Bone marrow (tissue), 2 donors: ENCODE results near the gene MRPL4.

ENCODE experiments used
- DNase-seq, 2 donors: peaks; one replicate each; lab custom pipeline; 2025; lab: John Stamatoyannopoulos, UW

Gene MRPL4

DNA sequence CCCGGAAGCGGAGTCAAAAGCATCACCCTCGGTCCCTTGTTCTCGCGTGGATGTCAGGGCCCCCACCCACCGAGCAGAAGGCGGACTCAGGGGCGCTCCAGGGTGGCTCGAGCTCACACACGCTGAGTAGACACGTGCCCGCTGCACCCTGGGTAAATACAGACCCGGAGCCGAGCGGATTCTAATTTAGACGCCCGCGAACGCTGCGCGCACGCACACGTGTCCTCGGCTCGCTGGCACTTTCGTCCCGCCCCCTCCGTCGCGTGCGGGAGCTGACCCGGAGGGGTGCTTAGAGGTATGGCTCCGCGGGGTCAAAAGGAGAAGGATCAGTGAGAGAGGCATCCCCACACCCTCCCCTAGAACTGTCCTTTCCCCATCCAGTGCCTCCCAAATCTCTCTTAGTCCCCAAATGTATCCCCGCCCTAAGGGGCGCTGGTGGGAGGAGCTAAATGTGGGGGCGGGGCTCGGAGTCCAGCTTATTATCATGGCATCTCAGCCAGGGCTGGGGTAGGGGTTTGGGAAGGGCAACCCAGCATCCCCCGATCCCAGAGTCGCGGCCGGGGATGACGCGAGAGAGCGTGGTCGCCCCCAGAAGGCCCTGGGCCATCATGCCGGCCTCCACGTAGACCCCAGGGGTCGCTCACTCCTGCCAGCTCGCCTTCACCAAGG, 37.3 kb downstream of the MRPL4 start:
- DNase-seq, result peak in 1 of 2 donors; percentile 35

DNA sequence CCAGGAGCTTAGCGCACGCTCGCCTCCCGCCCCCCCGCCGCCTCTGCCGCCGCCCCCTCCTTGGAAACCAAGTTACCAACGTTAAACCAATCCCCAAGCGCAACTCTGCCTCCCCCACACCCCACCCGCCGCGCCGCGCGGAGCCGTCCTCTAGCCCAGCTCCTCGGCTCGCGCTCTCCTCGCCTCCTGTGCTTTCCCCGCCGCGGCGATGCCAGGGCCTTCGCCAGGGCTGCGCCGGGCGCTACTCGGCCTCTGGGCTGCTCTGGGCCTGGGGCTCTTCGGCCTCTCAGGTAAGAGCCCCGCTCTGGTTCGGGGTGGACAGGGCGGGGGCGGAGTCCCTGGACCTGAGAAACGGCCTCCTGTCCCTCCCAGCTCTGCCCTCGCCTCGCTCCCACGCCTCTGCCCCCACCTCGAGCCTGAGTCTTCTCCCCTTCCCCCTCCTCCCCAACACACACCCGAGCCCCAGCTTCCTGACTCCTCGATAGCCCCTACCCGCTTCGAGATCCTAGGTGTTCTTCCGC, 37.9 kb downstream of the MRPL4 start, which contains the start of gene ICAM5:
Gene ICAM5 (plus strand): TSS at position 117 of the 521 bp plus-strand sequence. CDS start 92 bp downstream, at position 209.
- no peak for DNase-seq

DNA sequence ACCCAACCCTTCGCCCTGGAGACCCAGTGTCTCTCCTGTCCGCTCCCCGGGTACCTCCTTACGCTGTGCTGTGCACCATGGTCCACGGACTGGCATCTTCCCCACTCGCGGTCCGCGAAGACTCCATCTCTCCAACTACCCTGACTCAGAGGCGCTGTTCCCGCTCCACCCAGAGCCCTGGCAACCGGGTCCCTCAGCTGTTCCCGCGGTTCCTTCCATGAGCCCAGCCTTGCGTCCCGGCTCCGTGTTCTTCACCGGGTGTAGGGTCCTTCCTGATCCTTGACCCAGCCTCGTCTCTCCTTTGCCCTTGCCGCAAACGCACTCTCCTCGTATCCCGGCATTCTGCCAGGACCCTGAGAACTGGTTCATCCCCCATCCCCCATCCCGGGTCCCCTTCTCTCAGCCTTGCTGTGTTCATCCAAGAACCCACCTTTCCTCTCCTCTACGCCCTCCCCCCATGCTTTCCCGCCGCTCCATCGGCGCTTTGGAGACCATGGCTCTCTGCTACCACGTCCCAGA, 38.4 kb downstream of the MRPL4 start:
- DNase-seq, result no peak

DNA sequence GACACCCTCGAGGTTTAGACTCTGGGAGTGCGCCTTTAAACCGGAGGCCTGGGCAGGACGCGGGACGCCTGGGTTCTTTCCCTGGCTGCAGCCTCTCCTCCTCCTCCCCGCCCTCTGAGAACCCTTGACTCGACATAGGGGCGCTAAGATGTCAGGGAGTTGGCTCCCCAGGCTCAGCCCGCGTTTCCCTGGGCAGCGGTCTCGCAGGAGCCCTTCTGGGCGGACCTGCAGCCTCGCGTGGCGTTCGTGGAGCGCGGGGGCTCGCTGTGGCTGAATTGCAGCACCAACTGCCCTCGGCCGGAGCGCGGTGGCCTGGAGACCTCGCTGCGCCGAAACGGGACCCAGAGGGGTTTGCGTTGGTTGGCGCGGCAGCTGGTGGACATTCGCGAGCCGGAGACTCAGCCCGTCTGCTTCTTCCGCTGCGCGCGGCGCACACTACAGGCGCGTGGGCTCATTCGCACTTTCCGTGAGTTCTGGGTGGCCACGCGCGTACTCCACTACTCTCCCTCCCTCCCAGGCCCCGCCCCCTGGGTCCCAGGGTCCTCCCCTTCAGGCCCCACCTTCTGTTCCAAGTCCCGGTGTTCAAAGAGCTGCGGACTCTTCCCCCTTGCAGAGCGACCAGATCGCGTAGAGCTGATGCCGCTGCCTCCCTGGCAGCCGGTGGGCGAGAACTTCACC, 39.0 kb downstream of the MRPL4 start:
- DNase-seq, result peak in 1 of 2 donors; percentile 61

DNA sequence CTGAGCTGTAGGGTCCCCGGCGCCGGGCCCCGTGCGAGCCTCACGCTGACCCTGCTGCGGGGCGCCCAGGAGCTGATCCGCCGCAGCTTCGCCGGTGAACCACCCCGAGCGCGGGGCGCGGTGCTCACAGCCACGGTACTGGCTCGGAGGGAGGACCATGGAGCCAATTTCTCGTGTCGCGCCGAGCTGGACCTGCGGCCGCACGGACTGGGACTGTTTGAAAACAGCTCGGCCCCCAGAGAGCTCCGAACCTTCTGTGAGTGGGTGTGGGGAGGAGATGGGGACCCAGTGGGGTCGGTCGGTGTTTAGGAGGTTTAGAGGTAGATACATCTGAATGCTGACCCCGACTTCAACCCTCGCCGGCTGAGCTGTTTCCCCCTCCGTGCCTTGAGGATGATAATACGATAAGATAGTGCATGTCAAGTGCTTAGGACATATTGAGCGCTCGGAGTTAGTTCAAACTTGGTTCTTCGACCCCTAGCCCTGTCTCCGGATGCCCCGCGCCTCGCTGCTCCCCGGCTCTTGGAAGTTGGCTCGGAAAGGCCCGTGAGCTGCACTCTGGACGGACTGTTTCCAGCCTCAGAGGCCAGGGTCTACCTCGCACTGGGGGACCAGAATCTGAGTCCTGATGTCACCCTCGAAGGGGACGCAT, 39.7 kb downstream of the MRPL4 start:
- DNase-seq, result peak in 1 of 2 donors; percentile 61

DNA sequence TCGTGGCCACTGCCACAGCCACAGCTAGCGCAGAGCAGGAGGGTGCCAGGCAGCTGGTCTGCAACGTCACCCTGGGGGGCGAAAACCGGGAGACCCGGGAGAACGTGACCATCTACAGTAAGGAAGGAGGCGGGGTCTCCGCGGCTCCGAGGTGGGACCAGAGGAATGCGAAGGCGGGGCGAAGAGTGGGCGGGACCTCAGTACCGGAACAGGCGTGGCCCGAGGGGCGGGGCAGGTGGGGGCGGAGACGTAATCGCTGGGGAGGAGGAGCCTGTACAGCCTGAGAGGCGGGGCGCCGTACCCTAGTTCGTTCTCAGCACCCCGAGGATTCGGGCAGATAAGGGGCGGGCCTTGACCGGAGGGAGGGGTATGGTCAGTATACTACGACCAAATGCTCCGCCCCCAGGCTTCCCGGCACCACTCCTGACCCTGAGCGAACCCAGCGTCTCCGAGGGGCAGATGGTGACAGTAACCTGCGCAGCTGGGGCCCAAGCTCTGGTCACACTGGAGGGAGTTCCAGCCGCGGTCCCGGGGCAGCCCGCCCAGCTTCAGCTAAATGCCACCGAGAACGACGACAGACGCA, 40.3 kb downstream of the MRPL4 start:
- peak in 1 of 2 donors; percentile 72 for DNase-seq

DNA sequence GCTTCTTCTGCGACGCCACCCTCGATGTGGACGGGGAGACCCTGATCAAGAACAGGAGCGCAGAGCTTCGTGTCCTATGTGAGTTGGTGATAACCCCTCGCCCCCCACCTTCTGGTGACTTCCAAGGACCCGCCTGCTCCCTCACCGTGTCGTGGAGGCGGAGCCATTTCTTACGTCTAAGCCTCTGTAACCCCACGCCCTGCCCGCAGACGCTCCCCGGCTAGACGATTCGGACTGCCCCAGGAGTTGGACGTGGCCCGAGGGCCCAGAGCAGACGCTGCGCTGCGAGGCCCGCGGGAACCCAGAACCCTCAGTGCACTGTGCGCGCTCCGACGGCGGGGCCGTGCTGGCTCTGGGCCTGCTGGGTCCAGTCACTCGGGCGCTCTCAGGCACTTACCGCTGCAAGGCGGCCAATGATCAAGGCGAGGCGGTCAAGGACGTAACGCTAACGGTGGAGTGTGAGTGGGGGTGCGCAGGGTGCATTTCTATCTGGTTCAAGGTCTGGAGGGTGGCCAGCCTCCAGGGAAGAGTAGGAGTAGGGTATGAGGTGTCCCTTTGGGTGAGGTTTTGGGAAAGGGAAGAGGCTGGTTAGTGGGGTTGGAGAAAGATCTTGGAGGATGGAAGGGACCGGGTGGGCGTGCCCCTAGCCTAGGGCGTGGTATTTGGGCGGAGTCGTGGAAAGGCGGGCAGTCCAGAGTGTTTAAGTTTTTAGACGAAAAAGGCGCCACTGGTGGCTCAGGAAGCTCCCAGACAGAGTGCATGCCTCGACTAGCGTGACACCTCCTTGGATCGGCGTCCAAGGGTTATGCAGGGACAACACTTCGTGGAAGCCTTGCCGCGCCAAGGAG, 41.0 kb downstream of the MRPL4 start:
- DNase-seq, result no peak

DNA sequence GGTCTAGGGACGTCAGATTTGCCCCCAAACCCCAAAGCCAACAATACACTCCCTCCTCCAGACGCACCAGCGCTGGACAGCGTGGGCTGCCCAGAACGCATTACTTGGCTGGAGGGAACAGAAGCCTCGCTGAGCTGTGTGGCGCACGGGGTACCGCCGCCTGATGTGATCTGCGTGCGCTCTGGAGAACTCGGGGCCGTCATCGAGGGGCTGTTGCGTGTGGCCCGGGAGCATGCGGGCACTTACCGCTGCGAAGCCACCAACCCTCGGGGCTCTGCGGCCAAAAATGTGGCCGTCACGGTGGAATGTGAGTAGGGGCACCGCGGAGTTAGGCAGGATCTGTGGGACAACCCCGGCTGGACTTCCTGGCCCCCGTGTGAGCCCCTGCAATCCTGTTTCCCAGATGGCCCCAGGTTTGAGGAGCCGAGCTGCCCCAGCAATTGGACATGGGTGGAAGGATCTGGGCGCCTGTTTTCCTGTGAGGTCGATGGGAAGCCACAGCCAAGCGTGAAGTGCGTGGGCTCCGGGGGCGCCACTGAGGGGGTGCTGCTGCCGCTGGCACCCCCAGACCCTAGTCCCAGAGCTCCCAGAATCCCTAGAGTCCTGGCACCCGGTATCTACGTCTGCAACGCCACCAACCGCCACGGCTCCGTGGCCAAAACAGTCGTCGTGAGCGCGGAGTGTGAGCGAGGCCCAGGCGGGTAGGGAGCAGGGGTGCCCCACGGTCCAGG, 41.8 kb downstream of the MRPL4 start:
- no peak for DNase-seq

DNA sequence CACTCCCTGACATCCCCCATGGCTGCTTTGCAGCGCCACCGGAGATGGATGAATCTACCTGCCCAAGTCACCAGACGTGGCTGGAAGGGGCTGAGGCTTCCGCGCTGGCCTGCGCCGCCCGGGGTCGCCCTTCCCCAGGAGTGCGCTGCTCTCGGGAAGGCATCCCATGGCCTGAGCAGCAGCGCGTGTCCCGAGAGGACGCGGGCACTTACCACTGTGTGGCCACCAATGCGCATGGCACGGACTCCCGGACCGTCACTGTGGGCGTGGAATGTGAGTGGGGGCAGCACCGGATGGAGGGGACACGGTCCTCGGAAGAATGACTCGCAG, 42.3 kb downstream of the MRPL4 start:
- DNase-seq, result no peak

DNA sequence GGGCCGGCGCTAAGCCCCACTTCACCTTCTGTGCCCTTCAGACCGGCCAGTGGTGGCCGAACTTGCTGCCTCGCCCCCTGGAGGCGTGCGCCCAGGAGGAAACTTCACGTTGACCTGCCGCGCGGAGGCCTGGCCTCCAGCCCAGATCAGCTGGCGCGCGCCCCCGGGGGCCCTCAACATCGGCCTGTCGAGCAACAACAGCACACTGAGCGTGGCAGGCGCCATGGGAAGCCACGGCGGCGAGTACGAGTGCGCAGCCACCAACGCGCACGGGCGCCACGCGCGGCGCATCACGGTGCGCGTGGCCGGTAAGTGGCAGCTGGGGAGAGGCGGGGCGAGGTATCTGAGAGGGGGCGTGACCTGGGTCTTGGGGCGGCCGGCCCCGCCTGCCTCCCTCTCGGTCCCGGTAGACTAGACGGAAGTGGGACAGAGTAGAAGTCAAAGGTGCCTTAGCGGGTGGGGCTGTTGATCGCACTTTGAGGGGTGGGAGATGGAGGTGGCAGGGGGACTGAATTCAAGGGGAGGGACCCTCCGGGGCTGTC, 43.4 kb downstream of the MRPL4 start:
- no peak for DNase-seq

DNA sequence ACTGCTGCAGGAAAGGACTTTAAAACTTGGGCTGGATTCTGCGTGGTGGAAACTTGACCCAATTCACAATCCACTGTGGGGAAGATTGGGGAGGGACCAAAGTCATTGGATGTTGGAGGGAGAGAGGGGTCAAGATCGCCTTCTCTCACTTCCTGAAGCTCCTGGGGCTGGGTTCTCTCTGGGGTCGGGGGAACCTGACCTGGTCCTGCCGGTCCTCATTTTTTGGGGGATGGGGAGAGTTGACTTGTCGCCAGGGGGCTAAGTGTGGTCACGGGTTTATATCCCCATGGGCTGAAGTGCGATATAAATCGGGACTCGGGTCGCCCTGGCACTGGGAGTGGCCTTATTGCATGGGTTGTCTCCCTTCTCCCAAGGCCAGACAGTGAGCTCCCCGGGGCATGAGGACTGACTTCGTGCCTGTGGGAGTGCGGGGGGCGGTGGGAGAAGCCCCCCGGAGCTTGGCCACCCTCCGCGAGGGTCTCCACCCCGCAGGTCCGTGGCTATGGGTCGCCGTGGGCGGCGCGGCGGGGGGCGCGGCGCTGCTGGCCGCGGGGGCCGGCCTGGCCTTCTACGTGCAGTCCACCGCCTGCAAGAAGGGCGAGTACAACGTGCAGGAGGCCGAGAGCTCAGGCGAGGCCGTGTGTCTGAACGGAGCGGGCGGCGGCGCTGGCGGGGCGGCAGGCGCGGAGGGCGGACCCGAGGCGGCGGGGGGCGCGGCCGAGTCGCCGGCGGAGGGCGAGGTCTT, 44.0 kb downstream of the MRPL4 start:
- DNase-seq, result no peak

DNA sequence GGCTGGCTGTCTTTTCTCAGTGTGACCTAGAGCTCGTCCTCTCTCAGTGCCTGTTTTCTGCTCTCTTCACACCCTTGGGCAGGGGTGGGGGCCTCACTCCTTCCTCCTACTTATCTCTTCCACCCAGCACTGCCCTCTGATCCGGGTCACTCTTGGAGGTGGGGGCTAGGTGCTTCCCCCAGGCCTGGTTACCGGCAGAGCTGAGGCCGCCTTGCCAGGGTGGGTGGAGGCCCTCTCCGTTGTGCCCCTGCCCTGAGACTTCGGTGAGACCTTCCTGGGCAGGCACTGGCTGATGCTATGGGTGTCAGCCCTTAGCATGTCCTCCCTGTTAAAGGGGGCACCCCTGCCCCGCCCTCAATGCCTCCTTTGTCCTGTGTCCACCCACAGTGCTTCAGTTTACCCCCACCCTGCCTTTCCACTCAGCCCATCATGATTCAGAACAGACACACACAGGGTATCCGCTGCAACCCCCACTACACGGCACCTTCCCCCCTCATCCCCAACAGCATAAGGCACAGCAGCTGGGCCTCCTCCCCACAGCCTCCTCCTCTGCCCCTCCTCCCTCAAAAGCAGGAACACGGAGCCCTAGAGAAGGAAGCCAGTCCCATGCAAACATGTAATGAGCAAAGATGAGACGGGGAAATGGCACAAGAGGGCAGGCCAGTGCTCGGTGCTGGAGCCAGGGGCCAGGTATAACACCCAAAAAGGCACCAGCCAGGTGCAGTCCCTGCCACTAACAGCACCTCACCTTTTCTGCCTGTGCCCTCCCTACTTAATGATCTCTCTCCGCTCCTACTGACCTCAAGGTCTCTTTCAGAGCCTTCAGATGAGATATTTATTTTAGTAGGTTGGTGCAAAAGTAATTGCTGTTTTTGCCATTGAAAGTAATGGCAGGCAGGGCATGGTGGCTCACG, 47.8 kb downstream of the MRPL4 start:
- DNase-seq, result peak in 1 of 2 donors; percentile 78

DNA sequence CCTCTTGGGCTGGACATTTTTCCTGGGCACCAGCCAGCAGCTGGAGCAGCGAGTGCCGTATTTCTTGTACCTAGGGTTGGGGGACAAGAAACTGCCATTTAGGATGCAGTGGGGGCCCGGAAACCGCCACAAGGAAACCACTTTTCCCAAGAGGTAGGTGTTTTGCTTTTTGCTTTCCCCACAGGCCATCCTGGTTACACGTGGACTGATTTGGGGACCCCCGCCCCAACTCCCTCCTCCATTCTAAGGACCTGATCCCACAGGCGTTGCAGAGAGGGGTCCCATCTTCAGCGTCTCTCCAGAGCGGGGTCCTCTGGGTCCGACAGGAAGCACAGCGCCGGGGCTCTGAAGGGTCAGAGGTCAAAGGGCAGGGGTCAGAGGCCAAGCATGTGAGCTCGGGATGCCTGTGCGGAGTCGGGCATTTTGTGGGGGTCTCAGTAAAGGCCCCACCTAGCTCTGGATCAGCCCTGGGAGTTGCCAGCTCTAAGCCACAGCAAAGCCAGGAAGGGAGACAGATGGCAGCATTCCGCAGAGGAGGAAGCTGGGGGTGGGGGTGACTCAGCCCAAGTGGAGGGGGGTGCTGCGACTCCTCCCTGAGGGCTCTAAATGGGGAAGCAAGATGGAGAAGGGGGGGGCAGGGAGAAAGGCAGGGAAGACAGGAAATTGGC, 53.3 kb downstream of the MRPL4 start:
- peak; percentile 34 to 81 for DNase-seq

DNA sequence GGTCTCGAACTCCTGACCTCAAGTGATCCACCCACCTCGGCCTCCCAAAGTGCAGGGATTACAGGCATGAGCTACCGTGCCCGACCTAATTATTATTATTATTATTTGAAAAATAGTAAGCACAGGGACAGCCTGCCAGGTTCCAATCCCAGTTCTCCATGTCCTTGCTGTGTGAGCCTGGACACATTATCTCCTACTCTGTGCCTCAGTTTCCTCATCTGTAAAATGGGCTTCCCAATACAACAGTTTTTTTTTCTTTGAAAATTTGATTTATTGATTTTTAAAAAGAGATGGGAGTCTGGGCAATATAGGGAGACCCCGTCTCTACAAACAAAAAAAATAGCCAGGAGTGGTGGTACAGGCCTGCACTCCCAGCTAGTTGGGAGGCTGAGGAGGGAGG, 54.3 kb downstream of the MRPL4 start:
- no peak for DNase-seq

DNA sequence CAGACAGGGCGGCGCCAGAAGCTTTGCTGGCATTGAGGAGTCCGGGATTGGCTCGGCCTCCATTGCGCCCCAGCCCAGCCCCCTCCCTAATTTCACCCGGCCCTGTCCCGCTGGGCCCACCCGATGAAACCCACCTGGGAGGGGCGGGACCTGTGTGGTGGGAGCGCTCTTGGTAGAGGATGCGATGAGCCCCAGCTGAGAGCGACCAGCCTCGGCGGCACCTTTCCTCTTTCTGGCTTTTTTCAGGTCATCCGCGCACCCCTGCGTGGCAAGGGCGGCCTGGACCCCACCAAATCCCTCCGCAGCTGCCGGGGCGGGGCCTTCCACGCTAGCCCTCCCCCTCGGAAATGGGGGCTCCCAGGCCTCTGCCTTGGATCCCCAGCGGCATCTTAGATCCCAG, 57.4 kb downstream of the MRPL4 start, which contains the start of gene ZGLP1:
Gene ZGLP1 (minus strand): TSS at position 393 of the 400 bp plus-strand sequence.
- DNase-seq, result no peak
